ENCODE results near the gene PARP6.

GRCh38 chr15:72220687-72221086, 51.7 kb downstream of the PARP6 start:
- TF ChIP-seq CTCF (conservative IDR thresholded peaks at IDR 0.05) (no peak), ZFX (IDR thresholded peaks at IDR 0.05) (no peak)

Data from C4-2B (cell line).